ENCODE data around the gene IVD. TPM values are rescaled to one million over a fixed set of nuclear protein-coding genes. Genes with fewer than 3 reads are reported as not detected.

IVD gene
- total and polyA plus RNA-seq, 2 of the 4 experiments (the other 2 are of a cell fraction): 31.7 to 41.1 TPM

DNA sequence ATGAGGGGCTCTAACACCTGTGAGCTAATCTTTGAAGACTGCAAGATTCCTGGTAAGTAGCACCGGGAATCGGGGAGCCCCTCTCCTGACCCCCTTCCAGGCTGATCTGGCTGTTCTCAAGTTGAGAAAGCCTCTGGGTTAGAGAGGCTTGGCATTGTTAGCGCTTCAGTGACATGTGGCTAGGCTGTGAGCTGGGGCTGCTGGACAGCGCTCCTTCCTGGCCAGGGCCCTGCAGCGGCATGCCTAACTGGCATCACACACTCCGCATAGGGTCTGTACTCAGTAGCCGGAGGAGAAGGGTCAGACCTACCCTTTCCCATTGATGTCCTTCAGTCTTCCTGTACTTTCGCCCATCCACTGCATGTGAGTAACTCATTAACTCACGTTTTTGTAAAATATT is 7.4 kb downstream of the IVD start:
- Histone ChIP-seq H3K27me3 (ENCODE audit: control insufficient read depth, insufficient read depth, low read length) (no peaks in the 10 kb centered on the region), H2BK120ac (ENCODE audit: low read depth, low read length) (no peak overlapping the region), H3K9me1 (ENCODE audit: insufficient read depth, low read length) (no peaks in the 10 kb centered on the region), H2AK9ac (replicated peaks; ENCODE audit: low read depth, low read length, poor library complexity) (no peak overlapping the region), H2BK20ac (ENCODE audit: low read depth, low read length) (no peak overlapping the region), H3K4ac (ENCODE audit: low read depth, low read length) (no peak overlapping the region), H2BK15ac (ENCODE audit: low read depth, low read length) (no peak overlapping the region), H3K9ac (ENCODE audit: low read depth, low read length) (no peak overlapping the region), H2AFZ (replicated peaks; ENCODE audit: low read length, poor library complexity) (no peak overlapping the region), H3K79me1 (ENCODE audit: low read depth in 1 of 2, low read length in 2 of 2) (peaks cover 0 to 15% of the 10 kb centered on the region in 2 experiments; a peak in 3 of 4 replicates), H3K9me3 (ENCODE audit: control insufficient read depth, insufficient read depth, low read length) (no peaks in the 10 kb centered on the region), H3K4me3 (ENCODE audit: insufficient read depth, low read depth, low read length) (no peak overlapping the region), H3K27ac (ENCODE audit: insufficient read depth, low read length) (no peak overlapping the region), H3K14ac (replicated peaks; ENCODE audit: low read depth, low read length) (no peak overlapping the region), H4K20me1 (ENCODE audit: insufficient read depth, low read length) (no peaks in the 10 kb centered on the region), H2AK5ac (ENCODE audit: low read depth, low read length) (no peak overlapping the region), H3K56ac (ENCODE audit: extremely low read depth, insufficient read depth, low read length) (no peak overlapping the region), H3K23ac (ENCODE audit: low read depth, low read length) (no peak overlapping the region), H3K4me1 (ENCODE audit: control insufficient read depth, insufficient read depth, low read length) (no peaks in the 10 kb centered on the region), H4K8ac (ENCODE audit: low read depth in 2 of 2, low read length in 2 of 2) (no peak overlapping the region), H3K18ac (ENCODE audit: low read depth, low read length) (no peak overlapping the region), H2BK5ac (ENCODE audit: low read depth, low read length, poor library complexity, severe bottlenecking) (no peak overlapping the region), H3K36me3 (ENCODE audit: control insufficient read depth, insufficient read depth, low read length) (peaks cover 59% of the 10 kb centered on the region), H4K5ac (ENCODE audit: low read depth, low read length) (no peak overlapping the region), H4K91ac (ENCODE audit: insufficient read depth, low read depth, low read length) (no peak overlapping the region), H3K4me2 (ENCODE audit: low read depth, low read length) (no peak overlapping the region)
- no peak for ATAC-seq (ENCODE audit: low read depth)
- CTCF ChIA-PET: interaction anchor here (0.6 kb wide), 1 partner anchor 266 kb away, joined by 3 read pairs; no protein-coding TSS in a partner anchor
- intact Hi-C loops (cut with micrococcal nuclease) (no loop called here), in situ Hi-C loops (cut with MboI; ENCODE audit: low sequenced_read_pairs) (no loop called here), dilution Hi-C loops (cut with HindIII; ENCODE audit: low sequenced_read_pairs, unreplicated experiment) (no loop called here)
- TF ChIP-seq NFE2L2 (IDR thresholded peaks at IDR 0.05; ENCODE audit: low read depth, low read length) (no peak), MXI1 (IDR thresholded peaks at IDR 0.05; ENCODE audit: borderline replicate concordance, low read depth, low read length) (no peak), CTCF (conservative IDR thresholded peaks at IDR 0.05; ENCODE audit: low read depth, low read length) (no peak), CHD1 (IDR thresholded peaks at IDR 0.05; ENCODE audit: low read depth, low read length) (no peak), POLR2A (IDR thresholded peaks at IDR 0.05; ENCODE audit: low read depth, low read length) (no peak), RCOR1 (IDR thresholded peaks at IDR 0.05; ENCODE audit: insufficient replicate concordance, low read length) (no peak), FOS (IDR thresholded peaks at IDR 0.05; ENCODE audit: low read depth, low read length) (no peak), BHLHE40 (IDR thresholded peaks at IDR 0.05; ENCODE audit: low read depth, low read length) (no peak), CEBPB (IDR thresholded peaks at IDR 0.05; ENCODE audit: low read depth, low read length) (no peak), MAZ (IDR thresholded peaks at IDR 0.05; ENCODE audit: borderline replicate concordance, low read depth, low read length) (no peak), RFX5 (IDR thresholded peaks at IDR 0.05; ENCODE audit: low read depth, low read length) (no peak), RAD21 (IDR thresholded peaks at IDR 0.05; ENCODE audit: low read length) (no peak), SMC3 (IDR thresholded peaks at IDR 0.05; ENCODE audit: low read depth, low read length) (no peak), USF2 (IDR thresholded peaks at IDR 0.05; ENCODE audit: low read depth, low read length) (no peak), MAFK (IDR thresholded peaks at IDR 0.05; ENCODE audit: low read depth, low read length) (no peak)
- TF ChIP-seq, protein P1, sequence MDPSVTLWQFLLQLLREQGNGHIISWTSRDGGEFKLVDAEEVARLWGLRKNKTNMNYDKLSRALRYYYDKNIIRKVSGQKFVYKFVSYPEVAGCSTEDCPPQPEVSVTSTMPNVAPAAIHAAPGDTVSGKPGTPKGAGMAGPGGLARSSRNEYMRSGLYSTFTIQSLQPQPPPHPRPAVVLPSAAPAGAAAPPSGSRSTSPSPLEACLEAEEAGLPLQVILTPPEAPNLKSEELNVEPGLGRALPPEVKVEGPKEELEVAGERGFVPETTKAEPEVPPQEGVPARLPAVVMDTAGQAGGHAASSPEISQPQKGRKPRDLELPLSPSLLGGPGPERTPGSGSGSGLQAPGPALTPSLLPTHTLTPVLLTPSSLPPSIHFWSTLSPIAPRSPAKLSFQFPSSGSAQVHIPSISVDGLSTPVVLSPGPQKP (IDR thresholded peaks at IDR 0.05; ENCODE audit: borderline replicate concordance, low read depth, low read length): no peak
- no TSS peak for BruUV-seq (replicated peaks)
- WGBS, 2 experiments (ENCODE audit: extremely low coverage in 2 of 2, insufficient read length in 1 of 2): 100% methylated on average over 4 of the region's 9 CpGs; no CpG with 5 or more reads in 1 of the 2 experiments
- no peak for DNase-seq
- POLR2A ChIA-PET (ENCODE audit: unreplicated experiment): no interaction called here

All from IMR-90 (cell line).